ENCODE data around the gene INPP5A.

Gene INPP5A

GRCh38 chr10:132575320-132576201, 38.0 kb downstream of the INPP5A start:
- no peaks in the 10 kb centered on the region for H3K9me3 ChIP-seq (ENCODE audit: control insufficient read depth in 1 of 2, low read length in 2 of 2)
- H3K27me3 ChIP-seq (ENCODE audit: control insufficient read depth in 1 of 2, insufficient read depth in 2 of 2, low read length in 2 of 2) = no peaks in the 10 kb centered on the region
- H3K9ac ChIP-seq (ENCODE audit: low read depth in 1 of 2, low read length in 2 of 2) = peak overlapping the region; percentile 32 to 39
- no peak overlapping the region for H3K27ac ChIP-seq (ENCODE audit: low read depth, low read length)
- no peaks in the 10 kb centered on the region for H3K36me3 ChIP-seq (ENCODE audit: control insufficient read depth in 1 of 2, insufficient read depth in 2 of 2, low read length in 2 of 2)
- H3K4me1 ChIP-seq (ENCODE audit: control insufficient read depth in 1 of 2, insufficient read depth in 2 of 2, low read length in 2 of 2) = peaks cover 40 to 41% of the 10 kb centered on the region in 2 donors
- peak overlapping the region; percentile 18 to 30 for H3K4me3 ChIP-seq (ENCODE audit: low read depth in 1 of 2, low read length in 2 of 2)

GRCh38 chr10:132576671-132577349, 39.2 kb downstream of the INPP5A start:
- H3K4me3 ChIP-seq (ENCODE audit: low read depth in 1 of 2, low read length in 2 of 2) = no peak overlapping the region
- H3K27me3 ChIP-seq (ENCODE audit: control insufficient read depth in 1 of 2, insufficient read depth in 2 of 2, low read length in 2 of 2) = no peaks in the 10 kb centered on the region
- no peak overlapping the region for H3K9ac ChIP-seq (ENCODE audit: low read depth in 1 of 2, low read length in 2 of 2)
- H3K36me3 ChIP-seq (ENCODE audit: control insufficient read depth in 1 of 2, insufficient read depth in 2 of 2, low read length in 2 of 2) = no peaks in the 10 kb centered on the region
- H3K9me3 ChIP-seq (ENCODE audit: control insufficient read depth in 1 of 2, low read length in 2 of 2) = no peaks in the 10 kb centered on the region
- H3K27ac ChIP-seq (ENCODE audit: low read depth, low read length) = no peak overlapping the region
- H3K4me1 ChIP-seq (ENCODE audit: control insufficient read depth in 1 of 2, insufficient read depth in 2 of 2, low read length in 2 of 2) = peaks cover 27 to 28% of the 10 kb centered on the region in 2 donors

GRCh38 chr10:132577350-132578003, 39.9 kb downstream of the INPP5A start:
- Histone ChIP-seq H3K27me3 (ENCODE audit: control insufficient read depth in 1 of 2, insufficient read depth in 2 of 2, low read length in 2 of 2) (no peaks in the 10 kb centered on the region), H3K4me3 (ENCODE audit: low read depth in 1 of 2, low read length in 2 of 2) (no peak overlapping the region), H3K27ac (ENCODE audit: low read depth, low read length) (no peak overlapping the region), H3K9me3 (ENCODE audit: control insufficient read depth in 1 of 2, low read length in 2 of 2) (no peaks in the 10 kb centered on the region), H3K4me1 (ENCODE audit: control insufficient read depth in 1 of 2, insufficient read depth in 2 of 2, low read length in 2 of 2) (peaks cover 21 to 22% of the 10 kb centered on the region in 2 donors), H3K9ac (ENCODE audit: low read depth in 1 of 2, low read length in 2 of 2) (no peak overlapping the region), H3K36me3 (ENCODE audit: control insufficient read depth in 1 of 2, insufficient read depth in 2 of 2, low read length in 2 of 2) (no peaks in the 10 kb centered on the region)

- Histone ChIP-seq H3K27me3 (ENCODE audit: control insufficient read depth in 1 of 2, insufficient read depth in 2 of 2, low read length in 2 of 2) (no peaks in the 10 kb centered on the region), H3K27ac (ENCODE audit: low read depth, low read length) (no peak overlapping the region), H3K4me1 (ENCODE audit: control insufficient read depth in 1 of 2, insufficient read depth in 2 of 2, low read length in 2 of 2) (peaks cover 18 to 20% of the 10 kb centered on the region in 2 donors), H3K36me3 (ENCODE audit: control insufficient read depth in 1 of 2, insufficient read depth in 2 of 2, low read length in 2 of 2) (no peaks in the 10 kb centered on the region), H3K9me3 (ENCODE audit: control insufficient read depth in 1 of 2, low read length in 2 of 2) (no peaks in the 10 kb centered on the region), H3K9ac (ENCODE audit: low read depth in 1 of 2, low read length in 2 of 2) (no peak overlapping the region), H3K4me3 (ENCODE audit: low read depth in 1 of 2, low read length in 2 of 2) (no peak overlapping the region)
Measured at GRCh38 chr10:132578287-132578951, 40.8 kb downstream of the INPP5A start.

GRCh38 chr10:132579027-132579859, 41.7 kb downstream of the INPP5A start:
- no peak overlapping the region for H3K27ac ChIP-seq (ENCODE audit: low read depth, low read length)
- peaks cover 18 to 20% of the 10 kb centered on the region in 2 donors for H3K4me1 ChIP-seq (ENCODE audit: control insufficient read depth in 1 of 2, insufficient read depth in 2 of 2, low read length in 2 of 2)
- no peak overlapping the region for H3K9ac ChIP-seq (ENCODE audit: low read depth in 1 of 2, low read length in 2 of 2)
- H3K9me3 ChIP-seq (ENCODE audit: control insufficient read depth in 1 of 2, low read length in 2 of 2) = no peaks in the 10 kb centered on the region
- no peak overlapping the region for H3K4me3 ChIP-seq (ENCODE audit: low read depth in 1 of 2, low read length in 2 of 2)
- H3K36me3 ChIP-seq (ENCODE audit: control insufficient read depth in 1 of 2, insufficient read depth in 2 of 2, low read length in 2 of 2) = no peaks in the 10 kb centered on the region
- H3K27me3 ChIP-seq (ENCODE audit: control insufficient read depth in 1 of 2, insufficient read depth in 2 of 2, low read length in 2 of 2) = no peaks in the 10 kb centered on the region

GRCh38 chr10:132580143-132580542, 42.6 kb downstream of the INPP5A start:
- no peaks in the 10 kb centered on the region for H3K27me3 ChIP-seq (ENCODE audit: control insufficient read depth in 1 of 2, insufficient read depth in 2 of 2, low read length in 2 of 2)
- no peak overlapping the region for H3K27ac ChIP-seq (ENCODE audit: low read depth, low read length)
- H3K4me3 ChIP-seq (ENCODE audit: low read depth in 1 of 2, low read length in 2 of 2) = no peak overlapping the region
- no peaks in the 10 kb centered on the region for H3K36me3 ChIP-seq (ENCODE audit: control insufficient read depth in 1 of 2, insufficient read depth in 2 of 2, low read length in 2 of 2)
- H3K9me3 ChIP-seq (ENCODE audit: control insufficient read depth in 1 of 2, low read length in 2 of 2) = no peaks in the 10 kb centered on the region
- peaks cover 13 to 15% of the 10 kb centered on the region in 2 donors for H3K4me1 ChIP-seq (ENCODE audit: control insufficient read depth in 1 of 2, insufficient read depth in 2 of 2, low read length in 2 of 2)
- H3K9ac ChIP-seq (ENCODE audit: low read depth in 1 of 2, low read length in 2 of 2) = no peak overlapping the region

- Histone ChIP-seq H3K4me1 (ENCODE audit: control insufficient read depth in 1 of 2, insufficient read depth in 2 of 2, low read length in 2 of 2) (peaks cover 10 to 11% of the 10 kb centered on the region in 2 donors), H3K9ac (ENCODE audit: low read depth in 1 of 2, low read length in 2 of 2) (no peak overlapping the region), H3K36me3 (ENCODE audit: control insufficient read depth in 1 of 2, insufficient read depth in 2 of 2, low read length in 2 of 2) (no peaks in the 10 kb centered on the region), H3K9me3 (ENCODE audit: control insufficient read depth in 1 of 2, low read length in 2 of 2) (no peaks in the 10 kb centered on the region), H3K27ac (ENCODE audit: low read depth, low read length) (no peak overlapping the region), H3K27me3 (ENCODE audit: control insufficient read depth in 1 of 2, insufficient read depth in 2 of 2, low read length in 2 of 2) (no peaks in the 10 kb centered on the region), H3K4me3 (ENCODE audit: low read depth in 1 of 2, low read length in 2 of 2) (no peak overlapping the region)
Measured at GRCh38 chr10:132580617-132581016, 43.0 kb downstream of the INPP5A start.

- Histone ChIP-seq H3K4me1 (ENCODE audit: control insufficient read depth in 1 of 2, insufficient read depth in 2 of 2, low read length in 2 of 2) (peaks cover 5 to 15% of the 10 kb centered on the region in 2 donors), H3K27me3 (ENCODE audit: control insufficient read depth in 1 of 2, insufficient read depth in 2 of 2, low read length in 2 of 2) (no peaks in the 10 kb centered on the region), H3K9ac (ENCODE audit: low read depth in 1 of 2, low read length in 2 of 2) (no peak overlapping the region), H3K36me3 (ENCODE audit: control insufficient read depth in 1 of 2, insufficient read depth in 2 of 2, low read length in 2 of 2) (no peaks in the 10 kb centered on the region), H3K27ac (ENCODE audit: low read depth, low read length) (no peak overlapping the region), H3K4me3 (ENCODE audit: low read depth in 1 of 2, low read length in 2 of 2) (no peak overlapping the region), H3K9me3 (ENCODE audit: control insufficient read depth in 1 of 2, low read length in 2 of 2) (no peaks in the 10 kb centered on the region)
Measured at GRCh38 chr10:132582137-132582536, 44.5 kb downstream of the INPP5A start.

GRCh38 chr10:132582771-132583170, 45.2 kb downstream of the INPP5A start:
- Histone ChIP-seq H3K4me1 (ENCODE audit: control insufficient read depth in 1 of 2, insufficient read depth in 2 of 2, low read length in 2 of 2) (peaks cover 5 to 15% of the 10 kb centered on the region in 2 donors), H3K27me3 (ENCODE audit: control insufficient read depth in 1 of 2, insufficient read depth in 2 of 2, low read length in 2 of 2) (no peaks in the 10 kb centered on the region), H3K4me3 (ENCODE audit: low read depth in 1 of 2, low read length in 2 of 2) (no peak overlapping the region), H3K27ac (ENCODE audit: low read depth, low read length) (no peak overlapping the region), H3K36me3 (ENCODE audit: control insufficient read depth in 1 of 2, insufficient read depth in 2 of 2, low read length in 2 of 2) (no peaks in the 10 kb centered on the region), H3K9ac (ENCODE audit: low read depth in 1 of 2, low read length in 2 of 2) (no peak overlapping the region), H3K9me3 (ENCODE audit: control insufficient read depth in 1 of 2, low read length in 2 of 2) (no peaks in the 10 kb centered on the region)

Measured in duodenal mucosa (tissue), 2 donors.